Astrocyte (in vitro differentiated cells and primary cell): Measurements from ENCODE around the gene UNC79.

Experiments used
- EZH2 ChIP-seq: IDR thresholded peaks from 2 replicates; pipeline ENCODE4 v1.6.1; 2012; ENCODE audit warnings: mild to moderate bottlenecking, low read length, inconsistent platforms; ENCODE audit not compliant: insufficient read depth
- TF ChIP-seq, protein P1 (sequence below): IDR thresholded peaks from 2 replicates; pipeline ENCODE4 v1.5.1; 2011; ENCODE audit warnings: low read depth, mild to moderate bottlenecking, inconsistent platforms, low read length, moderate library complexity; ENCODE audit not compliant: insufficient read depth

DNA sequence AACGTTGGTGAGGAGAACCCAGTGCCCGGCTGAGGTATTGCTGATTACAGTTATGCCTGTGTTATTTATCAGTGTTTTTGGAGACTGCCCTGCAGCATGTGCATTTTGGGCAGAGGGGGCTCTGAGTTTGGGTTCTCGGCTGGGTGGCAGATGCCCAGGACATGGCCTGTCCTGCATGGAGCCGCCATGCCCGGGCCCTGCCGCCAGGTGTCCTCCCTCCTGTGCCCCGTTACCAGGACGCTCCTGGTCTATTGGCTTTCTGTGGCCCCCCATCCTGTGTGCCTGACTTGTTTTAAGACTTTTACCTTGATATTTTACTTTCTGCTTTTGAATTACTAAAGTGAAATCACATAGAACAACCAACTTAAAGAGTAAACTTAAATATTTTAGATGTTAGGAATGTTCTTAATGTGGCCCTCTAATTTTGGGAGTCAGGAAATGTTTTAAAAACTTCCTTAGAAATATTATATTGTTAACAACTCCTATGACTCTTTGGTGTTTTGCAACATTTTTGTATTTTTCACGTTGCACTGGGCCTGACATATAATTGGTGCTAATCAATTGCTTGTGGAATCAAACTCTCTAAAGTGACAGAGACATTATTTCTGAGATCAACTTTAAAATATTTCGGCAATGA lies 305.8 kb downstream of the UNC79 start:
- TF ChIP-seq, protein P1, sequence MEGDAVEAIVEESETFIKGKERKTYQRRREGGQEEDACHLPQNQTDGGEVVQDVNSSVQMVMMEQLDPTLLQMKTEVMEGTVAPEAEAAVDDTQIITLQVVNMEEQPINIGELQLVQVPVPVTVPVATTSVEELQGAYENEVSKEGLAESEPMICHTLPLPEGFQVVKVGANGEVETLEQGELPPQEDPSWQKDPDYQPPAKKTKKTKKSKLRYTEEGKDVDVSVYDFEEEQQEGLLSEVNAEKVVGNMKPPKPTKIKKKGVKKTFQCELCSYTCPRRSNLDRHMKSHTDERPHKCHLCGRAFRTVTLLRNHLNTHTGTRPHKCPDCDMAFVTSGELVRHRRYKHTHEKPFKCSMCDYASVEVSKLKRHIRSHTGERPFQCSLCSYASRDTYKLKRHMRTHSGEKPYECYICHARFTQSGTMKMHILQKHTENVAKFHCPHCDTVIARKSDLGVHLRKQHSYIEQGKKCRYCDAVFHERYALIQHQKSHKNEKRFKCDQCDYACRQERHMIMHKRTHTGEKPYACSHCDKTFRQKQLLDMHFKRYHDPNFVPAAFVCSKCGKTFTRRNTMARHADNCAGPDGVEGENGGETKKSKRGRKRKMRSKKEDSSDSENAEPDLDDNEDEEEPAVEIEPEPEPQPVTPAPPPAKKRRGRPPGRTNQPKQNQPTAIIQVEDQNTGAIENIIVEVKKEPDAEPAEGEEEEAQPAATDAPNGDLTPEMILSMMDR = no peak
- no peak for TF ChIP-seq EZH2
